GM21515 (cell line): ENCODE measurements around the gene TBX15.

Experiments used
- ATAC-seq: cut with Tn5 transposase; IDR thresholded peaks from one replicate; pipeline ENCODE4 v1.9.1; 2021; ENCODE audit not compliant: unreplicated experiment

The TBX15 gene

GRCh38 chr1:118988186-118989005, at the start of gene TBX15:
Gene TBX15, minus strand, starts transcription at chr1:118988343. Its CDS starts 548 bp downstream, at chr1:118987795.
- no peak for ATAC-seq

GRCh38 chr1:119034359-119034758, 46.2 kb upstream of the TBX15 start:
- ATAC-seq: no peak

- ATAC-seq: no peak
Observed at GRCh38 chr1:119032986-119033385, 44.8 kb upstream of the TBX15 start.

GRCh38 chr1:119027759-119028158, 39.6 kb upstream of the TBX15 start:
- ATAC-seq: no peak

- ATAC-seq: no peak
Observed at GRCh38 chr1:119026956-119027355, 38.8 kb upstream of the TBX15 start.

GRCh38 chr1:119015547-119015946, 27.4 kb upstream of the TBX15 start:
- ATAC-seq: no peak

GRCh38 chr1:119012383-119012782, 24.2 kb upstream of the TBX15 start:
- no peak for ATAC-seq

GRCh38 chr1:119011706-119012105, 23.6 kb upstream of the TBX15 start:
- no peak for ATAC-seq

- ATAC-seq: no peak
Observed at GRCh38 chr1:119011116-119011515, 23.0 kb upstream of the TBX15 start.

- no peak for ATAC-seq
Observed at GRCh38 chr1:119010201-119010600, 22.1 kb upstream of the TBX15 start.

- no peak for ATAC-seq
Observed at GRCh38 chr1:119009312-119009655, 21.1 kb upstream of the TBX15 start.

GRCh38 chr1:119008483-119009311, 20.6 kb upstream of the TBX15 start:
- ATAC-seq: no peak

- no peak for ATAC-seq
Observed at GRCh38 chr1:119007670-119008482, 19.7 kb upstream of the TBX15 start.

GRCh38 chr1:119007339-119007669, 19.2 kb upstream of the TBX15 start:
- ATAC-seq: no peak

GRCh38 chr1:119006406-119007279, 18.5 kb upstream of the TBX15 start:
- ATAC-seq: no peak

GRCh38 chr1:119005724-119006405, 17.7 kb upstream of the TBX15 start:
- no peak for ATAC-seq

GRCh38 chr1:119004781-119005180, 16.6 kb upstream of the TBX15 start:
- no peak for ATAC-seq

GRCh38 chr1:119004129-119004527, 16.0 kb upstream of the TBX15 start:
- ATAC-seq: no peak

- no peak for ATAC-seq
Observed at GRCh38 chr1:119003413-119004128, 15.4 kb upstream of the TBX15 start.
